ENCODE measurements around the gene PCDHGA1. TPM values are rescaled to one million over a fixed set of nuclear protein-coding genes. Genes with fewer than 3 reads are reported as not detected.
"Not testable (repeated sequence)": the region's sequence is repeated elsewhere in the genome, so short reads cannot be mapped to it uniquely, and the experiment has no call there.

PCDHGA1 gene
- total and polyA plus RNA-seq, 2 experiments from 2014 or later, result 1.2 to 1.7 TPM

GRCh38 chr5:141392429-141393198, 62.3 kb downstream of the PCDHGA1 start, which contains the start of gene PCDHGA8:
TSS of gene PCDHGA8 (plus strand) at chr5:141392633. CDS start at chr5:141392814, 181 bp downstream.
- no peaks in the 10 kb centered on the region for H3K4me1 ChIP-seq (ENCODE audit: low read depth)
- H3K27me3 ChIP-seq, result no peaks in the 10 kb centered on the region
- no peak within 1 kb of the TSS for H3K27ac ChIP-seq
- H3K4me3 ChIP-seq, result no peak within 1 kb of the TSS
- DNase-seq (ENCODE audit: low read depth in 1 of 2, low spot score in 1 of 2), result no peak
- H3K36me3 ChIP-seq, result no peaks in the 10 kb centered on the region
- H3K9me3 ChIP-seq (ENCODE audit: low read depth), result peaks cover 7% of the 10 kb centered on the region
- no peak for TF ChIP-seq CTCF (IDR thresholded peaks at IDR 0.05; ENCODE audit: low read depth, low read length)

GRCh38 chr5:141393267-141393666, 63.0 kb downstream of the PCDHGA1 start:
- H3K9me3 ChIP-seq (ENCODE audit: low read depth), result peaks cover 7% of the 10 kb centered on the region
- TF ChIP-seq CTCF (IDR thresholded peaks at IDR 0.05; ENCODE audit: low read depth, low read length), result no peak
- DNase-seq (ENCODE audit: low read depth in 1 of 2, low spot score in 1 of 2), result no peak
- no peaks in the 10 kb centered on the region for H3K27me3 ChIP-seq
- no peaks in the 10 kb centered on the region for H3K4me1 ChIP-seq (ENCODE audit: low read depth)
- no peaks in the 10 kb centered on the region for H3K36me3 ChIP-seq
- H3K27ac ChIP-seq, result no peak overlapping the region
- no peak overlapping the region for H3K4me3 ChIP-seq

- H3K4me3 ChIP-seq; H3K27me3 ChIP-seq; H3K27ac ChIP-seq; H3K9me3 ChIP-seq (ENCODE audit: low read depth); DNase-seq (ENCODE audit: low read depth in 1 of 2, low spot score in 1 of 2); H3K36me3 ChIP-seq; H3K4me1 ChIP-seq (ENCODE audit: low read depth): not testable (repeated sequence)
Observed at GRCh38 chr5:141394401-141395187, 64.3 kb downstream of the PCDHGA1 start.

- peak; percentile 58 for TF ChIP-seq CTCF (IDR thresholded peaks at IDR 0.05; ENCODE audit: low read depth, low read length)
- H3K4me1 ChIP-seq (ENCODE audit: low read depth); H3K27ac ChIP-seq; H3K27me3 ChIP-seq; H3K9me3 ChIP-seq (ENCODE audit: low read depth); H3K4me3 ChIP-seq; H3K36me3 ChIP-seq: not testable (repeated sequence)
- DNase-seq (ENCODE audit: low read depth in 1 of 2, low spot score in 1 of 2), result peak in 1 of 2 donors; percentile 60
Observed at GRCh38 chr5:141397756-141398551, 67.6 kb downstream of the PCDHGA1 start, which contains the start of gene PCDHGB5. TSS of gene PCDHGB5 (plus strand) at chr5:141397947. CDS start at chr5:141398128, 181 bp downstream.

GRCh38 chr5:141398608-141399007, 68.3 kb downstream of the PCDHGA1 start:
- Histone ChIP-seq H3K27ac (no peak overlapping the region), H3K9me3 (ENCODE audit: low read depth) (no peaks in the 10 kb centered on the region), H3K4me1 (ENCODE audit: low read depth) (no peaks in the 10 kb centered on the region), H3K36me3 (no peaks in the 10 kb centered on the region), H3K4me3 (no peak overlapping the region), H3K27me3 (no peaks in the 10 kb centered on the region)
- TF ChIP-seq CTCF (IDR thresholded peaks at IDR 0.05; ENCODE audit: low read depth, low read length), result no peak
- DNase-seq (ENCODE audit: low read depth in 1 of 2, low spot score in 1 of 2), result no peak

Data from cardiac muscle cell (in vitro differentiated cells and primary cell).